ENCODE data around the gene OR6C76. TPM values are rescaled to one million over a fixed set of nuclear protein-coding genes. Genes with fewer than 3 reads are reported as not detected.
A peak's percentile ranks its signal among the peaks of the same experiment; 100 is the strongest.

Gene OR6C76
- total and polyA plus RNA-seq, 2 experiments from 2014 or later = not detected

GRCh38 chr12:55385891-55386290 lies 40.2 kb upstream of the OR6C76 start:
- Mint-ChIP-seq H3K27me3 (ENCODE audit: insufficient read depth, low read depth, poor library complexity) (no peaks in the 10 kb centered on the region), H3K27ac (peak overlapping the region; percentile 25; the same call in 1 of the 2 replicates), H3K4me3 (no peak overlapping the region), H3K4me1 (peaks cover 14% of the 10 kb centered on the region), H3K36me3 (ENCODE audit: low read depth) (no peaks in the 10 kb centered on the region), H3K9me3 (no peaks in the 10 kb centered on the region)
- Histone ChIP-seq H3K4me3 (no peak overlapping the region), H3K9me2 (ENCODE audit: insufficient read depth) (no peaks in the 10 kb centered on the region), H3K27me3 (ENCODE audit: insufficient read depth) (no peaks in the 10 kb centered on the region), H3K36me3 (ENCODE audit: insufficient read depth) (no peaks in the 10 kb centered on the region), H4K20me1 (replicated peaks; ENCODE audit: insufficient read depth) (no peaks in the 10 kb centered on the region), H2AFZ (peak overlapping the region; percentile 86), H3K4me1 (ENCODE audit: insufficient read depth) (peaks cover 7% of the 10 kb centered on the region; the same call in 1 of the 2 replicates), H3K27ac (ENCODE audit: low read depth) (no peak overlapping the region), H3K4me2 (no peak overlapping the region), H3K79me2 (replicated peaks; ENCODE audit: insufficient read depth) (no peaks in the 10 kb centered on the region), H3F3A (replicated peaks; ENCODE audit: low read depth) (no peaks in the 10 kb centered on the region)
- ATAC-seq = peak; percentile 77
- peak; percentile 7 for DNase-seq (ENCODE audit: low spot score)
- no peak for TF ChIP-seq REST (IDR thresholded peaks at IDR 0.05; ENCODE audit: unreplicated experiment)
- TF ChIP-seq ZNF462 (CRISPR knock-in tag; IDR thresholded peaks at IDR 0.05) = no peak
- no peak for TF ChIP-seq CTCF (conservative IDR thresholded peaks at IDR 0.05; ENCODE audit: low read depth in 2 of 2)
- no peak for TF ChIP-seq ZNF114 (CRISPR knock-in tag; IDR thresholded peaks at IDR 0.05)
- TF ChIP-seq ZNF331 (CRISPR knock-in tag; IDR thresholded peaks at IDR 0.05; ENCODE audit: low read depth) = no peak
- no peak for TF ChIP-seq NANOG (IDR thresholded peaks at IDR 0.05; ENCODE audit: borderline replicate concordance)
- TF ChIP-seq CREB1 (CRISPR knock-in tag; IDR thresholded peaks at IDR 0.05; ENCODE audit: low read depth) = no peak
- no peak for TF ChIP-seq JUNB (IDR thresholded peaks at IDR 0.05; ENCODE audit: unreplicated experiment)
- no peak for TF ChIP-seq EZH2 (IDR thresholded peaks at IDR 0.05; ENCODE audit: low read depth, unreplicated experiment)
- TF ChIP-seq STAT1 (IDR thresholded peaks at IDR 0.05; ENCODE audit: unreplicated experiment) = no peak
- no peak for TF ChIP-seq POLR2AphosphoS5 (IDR thresholded peaks at IDR 0.05; ENCODE audit: low read depth)
- TF ChIP-seq EZH2phosphoT487 (IDR thresholded peaks at IDR 0.05; ENCODE audit: unreplicated experiment) = no peak

All from GM23338 (cell line).